GM10266 (cell line): ENCODE measurements around the gene ZFAND3.
"Not testable (repeated sequence)": the region's sequence is repeated elsewhere in the genome, so short reads cannot be mapped to it uniquely, and the experiment has no call there.

Experiments used
- DNase-seq: peaks from one replicate; pipeline ENCODE4 v3.0.0; 2012; ENCODE audit errors: extremely low spot score
- CTCF ChIP-seq: IDR thresholded peaks from 2 replicates; pipeline ENCODE4 v1.5.1; 2012; ENCODE audit warnings: mild to moderate bottlenecking, low read depth; ENCODE audit not compliant: control insufficient read depth, insufficient read depth; ENCODE audit errors: missing control alignments

The ZFAND3 gene

GRCh38 chr6:38114976-38115625, 295.6 kb downstream of the ZFAND3 start:
- DNase-seq = no peak
- no peak for TF ChIP-seq CTCF

GRCh38 chr6:38115626-38116008, 296.1 kb downstream of the ZFAND3 start:
- DNase-seq = no peak
- no peak for TF ChIP-seq CTCF

- DNase-seq = no peak
- TF ChIP-seq CTCF = no peak
Measured at GRCh38 chr6:38116248-38116647, 296.7 kb downstream of the ZFAND3 start.

- DNase-seq = no peak
- TF ChIP-seq CTCF = no peak
Measured at GRCh38 chr6:38117281-38117680, 297.8 kb downstream of the ZFAND3 start.

- no peak for DNase-seq
- TF ChIP-seq CTCF = no peak
Measured at GRCh38 chr6:38118791-38119365, 299.4 kb downstream of the ZFAND3 start.

- no peak for DNase-seq
- no peak for TF ChIP-seq CTCF
Measured at GRCh38 chr6:38119516-38119915, 300.0 kb downstream of the ZFAND3 start.

GRCh38 chr6:38124224-38124926, 304.8 kb downstream of the ZFAND3 start:
- DNase-seq = not testable (repeated sequence)

- TF ChIP-seq CTCF = no peak
- DNase-seq = no peak
Measured at GRCh38 chr6:38127284-38127683, 307.8 kb downstream of the ZFAND3 start.
